Fibroblast of the aortic adventitia (primary cell): Measurements from ENCODE around the gene LYPLAL1. TPM values are rescaled to one million over a fixed set of nuclear protein-coding genes. Genes with fewer than 3 reads are reported as not detected.

Source experiments
- DNase-seq: peaks from one replicate; pipeline ENCODE4 v3.0.0-alpha.2; 2010; ENCODE audit warnings: low read depth
- H3K4me3 ChIP-seq: 2 replicates; pipeline ENCODE4 v1.5.1; 2011; ENCODE audit warnings: low read depth, mild to moderate bottlenecking, control low read depth, low read length, moderate library complexity
- CTCF ChIP-seq: IDR thresholded peaks from 2 replicates; pipeline ENCODE4 v1.5.1; 2011; ENCODE audit warnings: mild to moderate bottlenecking, low read length, control low read depth, inconsistent platforms; ENCODE audit not compliant: insufficient read depth
- total RNA-seq: library from RNA; depleted of rRNA; stranded (reverse); fragments of >200 nt; gene quantifications from 2 replicates; pipeline ENCODE4 v1.2.3, GENCODE V29; 2012; ENCODE audit warnings: low replicate concordance

LYPLAL1 gene
- total RNA-seq, 1 donor = 40.6 TPM

DNA sequence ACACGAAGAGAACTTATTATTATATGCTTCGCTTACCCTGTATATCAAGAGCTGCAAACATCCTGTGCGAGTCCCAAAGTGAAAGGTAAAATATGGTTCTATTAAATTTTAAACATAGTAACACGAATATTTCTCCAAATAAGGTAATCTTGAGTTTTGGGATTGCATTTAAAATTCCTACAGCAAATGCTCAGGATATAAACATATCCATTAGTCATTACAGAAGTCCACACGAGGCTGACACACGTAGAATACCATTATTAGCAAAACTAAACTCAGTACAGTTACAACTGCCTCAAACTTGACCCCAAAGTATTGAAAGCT, 282 bp upstream of the LYPLAL1 start:
- peak overlapping the region; percentile 79 for H3K4me3 ChIP-seq
- no peak for DNase-seq
- TF ChIP-seq CTCF = no peak

GRCh38 chr1:219174460-219175211, 958 bp downstream of the LYPLAL1 start:
- no peak for TF ChIP-seq CTCF
- peak overlapping the region; percentile 79 for H3K4me3 ChIP-seq
- peak; percentile 94 for DNase-seq

DNA sequence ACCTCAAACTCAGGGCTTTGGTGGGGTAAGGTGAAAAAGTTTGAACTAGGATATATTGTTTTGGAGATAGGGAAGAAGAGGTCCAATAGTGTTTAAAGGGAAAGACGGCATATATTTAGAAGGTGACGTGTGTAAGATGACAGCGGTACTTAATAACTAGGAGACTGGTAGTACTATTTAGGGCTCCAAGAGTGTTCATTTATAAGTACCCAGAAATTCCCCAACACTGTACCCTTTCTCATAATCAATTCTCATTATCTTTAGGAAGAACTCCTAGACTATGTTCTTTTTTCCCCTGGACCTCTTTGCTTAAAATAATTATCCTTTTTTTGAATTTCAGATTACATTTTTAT, 1.5 kb downstream of the LYPLAL1 start:
- peak overlapping the region; percentile 79 for H3K4me3 ChIP-seq
- no peak for TF ChIP-seq CTCF

DNA sequence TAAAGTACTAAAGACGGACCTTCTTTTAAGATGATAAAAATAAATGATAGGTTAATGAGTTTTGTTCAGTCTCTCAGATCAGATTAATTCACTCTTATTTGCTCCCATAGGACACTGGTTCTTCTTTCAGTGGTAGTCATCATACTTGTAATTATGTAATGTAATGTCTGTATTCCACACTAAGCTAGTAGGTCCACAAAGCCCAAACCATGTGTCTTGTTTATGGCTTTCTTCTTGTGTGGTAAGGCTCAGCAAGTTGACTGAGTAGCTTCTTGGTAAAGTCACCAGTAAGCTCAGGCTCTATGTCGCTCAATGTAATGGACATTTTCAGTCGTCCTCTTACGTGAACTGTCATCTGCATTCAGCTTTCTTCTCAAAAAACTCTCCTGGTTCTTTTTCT, 2.5 kb downstream of the LYPLAL1 start:
- DNase-seq = no peak
- H3K4me3 ChIP-seq = no peak overlapping the region
- TF ChIP-seq CTCF = no peak

More for the DNA sequence above, 1.5 kb downstream of the LYPLAL1 start:
- DNase-seq = no peak

- no peak for DNase-seq
- TF ChIP-seq CTCF = no peak
- H3K4me3 ChIP-seq = no peak overlapping the region
Measured at GRCh38 chr1:219177363-219177762, 3.7 kb downstream of the LYPLAL1 start.

- no peak for TF ChIP-seq CTCF
- DNase-seq = no peak
- no peak overlapping the region for H3K4me3 ChIP-seq
Measured at GRCh38 chr1:219177940-219178339, 4.3 kb downstream of the LYPLAL1 start.

GRCh38 chr1:219179293-219179692, 5.6 kb downstream of the LYPLAL1 start:
- DNase-seq = peak; percentile 71
- H3K4me3 ChIP-seq = no peak overlapping the region
- no peak for TF ChIP-seq CTCF
